ENCODE data around the gene SEMA5B.

Gene SEMA5B

GRCh38 chr3:122969585-122970469, 57.7 kb downstream of the SEMA5B start:
- no peak for DNase-seq

GRCh38 chr3:122967765-122968164, 59.8 kb downstream of the SEMA5B start:
- DNase-seq, result no peak

GRCh38 chr3:122967356-122967755, 60.2 kb downstream of the SEMA5B start:
- DNase-seq, result no peak

- DNase-seq, result no peak
Observed at GRCh38 chr3:122966045-122966444, 61.5 kb downstream of the SEMA5B start.

GRCh38 chr3:122964811-122965210, 62.8 kb downstream of the SEMA5B start:
- DNase-seq, result no peak

GRCh38 chr3:122962149-122962548, 65.4 kb downstream of the SEMA5B start:
- DNase-seq, result no peak

- no peak for DNase-seq
Observed at GRCh38 chr3:122961146-122961545, 66.4 kb downstream of the SEMA5B start.

GRCh38 chr3:122960652-122961051, 66.9 kb downstream of the SEMA5B start:
- DNase-seq, result no peak

GRCh38 chr3:122959339-122959738, 68.2 kb downstream of the SEMA5B start:
- no peak for DNase-seq

- DNase-seq, result no peak
Observed at GRCh38 chr3:122957707-122958689, 69.6 kb downstream of the SEMA5B start.

GRCh38 chr3:122956693-122957455, 70.7 kb downstream of the SEMA5B start:
- DNase-seq, result no peak

GRCh38 chr3:122955916-122956692, 71.5 kb downstream of the SEMA5B start:
- no peak for DNase-seq

GRCh38 chr3:122952520-122952919, 75.0 kb downstream of the SEMA5B start:
- no peak for DNase-seq

- no peak for DNase-seq
Observed at GRCh38 chr3:122948408-122948807, 79.2 kb downstream of the SEMA5B start.

- no peak for DNase-seq
Observed at GRCh38 chr3:122947738-122948137, 79.8 kb downstream of the SEMA5B start.

- no peak for DNase-seq
Observed at GRCh38 chr3:122947196-122947595, 80.4 kb downstream of the SEMA5B start.

- no peak for DNase-seq
Observed at GRCh38 chr3:122946185-122946584, 81.4 kb downstream of the SEMA5B start.

GRCh38 chr3:122945230-122945629, 82.3 kb downstream of the SEMA5B start:
- DNase-seq, result no peak

GRCh38 chr3:122944671-122945161, 82.8 kb downstream of the SEMA5B start:
- no peak for DNase-seq

- DNase-seq, result no peak
Observed at GRCh38 chr3:122943828-122944190, 83.8 kb downstream of the SEMA5B start.

- DNase-seq, result peak; percentile 58
Observed at GRCh38 chr3:122942937-122943827, 84.4 kb downstream of the SEMA5B start.

Data from activated CD4-positive, alpha-beta T cell treated with anti-CD3 and anti-CD28 coated beads, Interleukin-2, Interleukin-6, amounts not matched to agents 100 ng/mL and 50 ng/mL, durations not matched to agents 16 hours and 8 hours (primary cell).